ENCODE measurements around the gene CRIP2.

- TF ChIP-seq POLR2A (IDR thresholded peaks at IDR 0.05; ENCODE audit: control extremely low read depth in 1 of 2, low read depth in 2 of 2, low read length in 2 of 2): no peak
- TF ChIP-seq CTCF (IDR thresholded peaks at IDR 0.05; ENCODE audit: control extremely low read depth in 1 of 3, insufficient read depth in 1 of 3, low read depth in 1 of 3, low read length in 3 of 3): no peak
- TF ChIP-seq NRF1 (IDR thresholded peaks at IDR 0.05; ENCODE audit: low read depth, low read length): no peak
- TF ChIP-seq RFX5 (IDR thresholded peaks at IDR 0.05; ENCODE audit: borderline replicate concordance, low read depth, low read length): no peak
- TF ChIP-seq BACH1 (IDR thresholded peaks at IDR 0.05; ENCODE audit: low read length): no peak
- TF ChIP-seq YY1 (IDR thresholded peaks at IDR 0.05; ENCODE audit: low read depth, low read length): no peak
- TF ChIP-seq SIN3A (conservative IDR thresholded peaks at IDR 0.05 in 1 of 2, IDR thresholded peaks at IDR 0.05 in 1 of 2; ENCODE audit: low read depth in 1 of 2, low read length in 2 of 2): no peak
- TF ChIP-seq HDAC6 (IDR thresholded peaks at IDR 0.05; ENCODE audit: low read depth, low read length): no peak
- TF ChIP-seq CHD1 (IDR thresholded peaks at IDR 0.05; ENCODE audit: low read depth, low read length): no peak
- no peak for TF ChIP-seq TAF1 (IDR thresholded peaks at IDR 0.05; ENCODE audit: low read depth, low read length)
- no peak for TF ChIP-seq USF2 (IDR thresholded peaks at IDR 0.05; ENCODE audit: low read length)
Observed at GRCh38 chr14:105453847-105454246, 20.8 kb upstream of the CRIP2 start.
